ENCODE data around the gene ACTN2. TPM values are rescaled to one million over a fixed set of nuclear protein-coding genes. Genes with fewer than 3 reads are reported as not detected.

The ACTN2 gene
- total RNA-seq, 2 donors from 2014 or later, result 0.07 TPM; not detected in 1

DNA sequence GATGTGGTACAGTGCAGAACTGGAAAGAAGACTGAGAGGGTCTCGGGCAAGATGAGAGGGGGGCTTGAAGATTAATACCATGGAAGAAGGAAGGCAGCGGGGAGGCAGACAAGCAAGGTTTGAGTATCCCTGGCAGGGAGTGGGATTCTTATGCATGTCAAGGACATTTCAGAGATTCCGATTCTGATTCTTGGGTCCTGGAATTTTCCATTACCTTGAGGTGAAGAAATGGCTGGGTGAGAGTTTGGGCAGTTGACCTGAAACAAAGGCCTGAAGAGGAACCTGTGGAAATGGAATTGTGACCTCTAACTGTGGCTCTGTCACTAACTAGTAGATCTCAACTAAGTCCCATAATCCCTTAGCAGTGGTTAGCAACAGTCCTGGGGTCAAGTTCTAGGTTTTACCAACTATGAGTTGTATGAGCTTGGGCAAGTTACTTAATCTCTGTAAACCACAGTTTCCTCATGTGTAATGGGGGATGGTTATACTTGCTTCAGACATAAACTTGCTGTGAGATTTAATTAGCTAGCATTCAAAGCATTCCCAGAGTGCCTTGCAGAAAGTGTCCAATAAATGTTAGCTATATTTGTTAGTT lies 8.6 kb upstream of the ACTN2 start:
- no peaks in the 10 kb centered on the region for H3K9me3 Mint-ChIP-seq
- ATAC-seq (replicated peaks in 1 of 2) (no peak), DNase-seq (no peak)
- H3K27ac Mint-ChIP-seq, result no peak overlapping the region
- no peaks in the 10 kb centered on the region for H3K4me1 Mint-ChIP-seq (ENCODE audit: low read depth)
- H3K4me3 Mint-ChIP-seq, result no peak overlapping the region
- H3K36me3 Mint-ChIP-seq (ENCODE audit: insufficient read depth in 2 of 2), result no peaks in the 10 kb centered on the region
- peaks cover 26% of the 10 kb centered on the region for H3K27me3 Mint-ChIP-seq (ENCODE audit: low read depth)

DNA sequence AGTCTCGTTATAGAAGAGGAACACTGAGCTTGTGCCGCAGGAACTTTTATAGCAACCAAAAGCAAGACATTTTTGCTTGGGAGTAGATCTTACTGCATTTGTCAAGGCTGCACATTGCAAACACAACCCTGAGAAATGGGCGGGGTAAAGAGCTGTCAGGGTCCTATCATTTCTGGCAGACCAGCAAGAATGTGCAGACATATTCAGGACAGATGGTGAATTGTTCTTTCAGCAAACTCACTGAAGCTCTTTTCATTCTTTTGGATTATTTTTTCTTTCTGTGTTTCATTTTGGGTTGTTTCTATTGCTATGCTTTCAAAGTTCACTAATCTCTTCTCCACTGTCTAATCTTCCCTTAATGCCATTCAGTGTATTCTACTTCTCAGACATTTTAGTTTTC lies 5.1 kb upstream of the ACTN2 start:
- Mint-ChIP-seq H3K9me3 (peaks cover 5% of the 10 kb centered on the region in 2 donors), H3K4me3 (no peak overlapping the region), H3K4me1 (ENCODE audit: low read depth) (peaks cover 8% of the 10 kb centered on the region), H3K36me3 (ENCODE audit: insufficient read depth in 2 of 2) (peaks cover 5% of the 10 kb centered on the region in 2 donors), H3K27ac (no peak overlapping the region), H3K27me3 (ENCODE audit: low read depth) (peaks cover 27% of the 10 kb centered on the region)
- ATAC-seq (replicated peaks in 1 of 2), result no peak
- no peak for DNase-seq

DNA sequence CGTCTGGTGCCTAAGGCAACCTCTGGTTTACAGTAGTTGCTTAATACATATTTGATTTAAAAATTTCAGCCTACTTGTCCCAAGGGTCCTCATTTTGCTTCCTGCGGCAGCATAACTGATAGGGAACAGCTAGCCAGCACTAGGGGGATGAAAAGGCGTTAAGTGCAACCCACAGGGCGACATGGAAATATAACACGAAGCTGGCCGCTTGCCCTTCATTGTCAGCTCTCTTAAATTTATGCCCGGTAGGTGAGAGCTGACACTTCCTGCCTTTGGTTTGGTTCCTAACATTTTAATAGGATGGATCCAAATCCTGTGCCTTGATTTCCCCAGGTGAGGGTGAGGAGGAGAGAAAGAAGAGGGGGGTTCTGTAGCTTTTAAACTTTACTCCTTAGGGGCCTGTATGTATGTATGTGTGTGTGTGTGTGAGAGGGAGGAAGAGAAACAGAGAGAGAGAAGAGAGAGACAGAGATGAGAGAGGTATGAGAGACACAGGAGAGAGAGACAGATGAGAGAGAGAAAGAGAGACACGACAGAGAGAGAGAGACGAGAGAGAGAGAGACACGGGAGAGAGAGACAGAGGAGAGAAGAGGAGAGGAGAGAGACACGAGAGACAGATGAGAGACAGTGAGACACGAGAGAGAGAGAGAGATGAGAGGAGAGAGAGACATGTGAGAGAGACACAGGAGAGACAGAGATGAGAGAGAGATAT lies 938 bp upstream of the ACTN2 start:
- ATAC-seq (replicated peaks in 1 of 2), result no peak
- DNase-seq, result no peak
- Mint-ChIP-seq H3K27me3 (ENCODE audit: low read depth) (peaks cover 54% of the 10 kb centered on the region), H3K4me1 (ENCODE audit: low read depth) (peaks cover 8% of the 10 kb centered on the region), H3K27ac (no peak overlapping the region), H3K36me3 (ENCODE audit: insufficient read depth in 2 of 2) (peaks cover 5% of the 10 kb centered on the region in 2 donors), H3K9me3 (peaks cover 5% of the 10 kb centered on the region in 2 donors), H3K4me3 (peak overlapping the region; percentile 67)

DNA sequence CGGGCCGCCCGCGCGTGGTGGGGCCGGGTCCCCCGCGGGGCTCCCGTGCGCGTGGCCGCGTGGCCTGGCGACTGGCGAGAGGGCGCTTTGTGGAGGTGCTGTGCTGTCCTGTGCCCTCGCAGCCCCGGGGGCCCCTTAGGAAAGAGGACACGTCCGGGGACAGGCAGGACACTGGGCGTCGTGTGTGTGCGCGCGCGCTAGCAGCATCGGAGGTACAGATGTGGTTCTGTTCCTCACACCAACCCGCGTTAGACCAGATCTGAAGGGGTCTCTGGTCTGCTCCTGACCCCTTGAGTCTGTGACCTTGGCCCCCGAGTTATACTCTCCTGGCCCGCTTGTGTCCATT lies 489 bp downstream of the ACTN2 start:
- Mint-ChIP-seq H3K4me3 (peak overlapping the region; percentile 46 to 58), H3K4me1 (ENCODE audit: low read depth) (peaks cover 8% of the 10 kb centered on the region)
- peak; percentile 26 to 27 for ATAC-seq (replicated peaks in 1 of 2)

DNA sequence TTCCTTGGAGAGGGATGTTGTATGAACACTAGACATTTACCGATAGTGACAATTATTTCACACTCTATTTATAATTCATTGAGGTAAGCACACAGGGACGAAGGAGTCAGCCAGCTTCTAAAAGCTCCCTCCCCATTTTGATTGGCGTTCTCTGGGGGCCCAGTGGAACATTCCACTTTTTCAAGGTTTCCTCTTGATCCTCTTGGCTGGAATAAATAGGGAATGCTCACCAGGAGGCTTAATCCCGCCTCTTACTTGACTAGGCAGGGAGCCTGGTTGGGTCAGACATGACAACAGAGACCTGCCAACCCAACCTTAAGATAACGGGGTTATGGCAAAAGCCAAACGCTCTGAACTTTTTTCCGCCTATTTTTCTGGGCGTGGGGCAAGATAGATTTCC lies 974 bp downstream of the ACTN2 start:
- H3K4me3 Mint-ChIP-seq, result peak overlapping the region; percentile 46 to 58

More for the DNA sequence above, 489 bp downstream of the ACTN2 start:
- H3K27ac Mint-ChIP-seq, result no peak overlapping the region
- peaks cover 5% of the 10 kb centered on the region in 2 donors for H3K36me3 Mint-ChIP-seq (ENCODE audit: insufficient read depth in 2 of 2)
- H3K9me3 Mint-ChIP-seq, result peaks cover 5% of the 10 kb centered on the region in 2 donors
- DNase-seq, result no peak
- peaks cover 59% of the 10 kb centered on the region for H3K27me3 Mint-ChIP-seq (ENCODE audit: low read depth)

DNA sequence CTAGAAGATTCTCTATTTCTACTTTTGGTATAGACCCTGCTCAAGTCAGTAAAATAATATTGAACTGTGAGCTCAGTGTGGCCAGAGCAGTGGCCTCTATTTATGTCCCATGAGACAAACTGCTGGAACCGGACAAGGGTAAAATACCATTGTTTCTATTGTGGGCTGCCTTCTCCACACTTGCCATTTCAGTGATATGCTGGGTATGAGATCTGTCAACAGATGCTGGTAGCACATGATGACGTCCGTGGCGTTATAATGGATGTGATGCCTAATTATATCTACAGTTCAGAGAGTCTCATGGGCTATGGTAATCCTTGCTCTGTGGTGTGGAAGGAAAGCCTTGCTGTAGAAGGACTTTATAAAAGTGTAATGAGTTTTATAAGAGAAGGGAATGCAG lies 2.4 kb downstream of the ACTN2 start:
- H3K9me3 Mint-ChIP-seq, result peaks cover 5% of the 10 kb centered on the region in 2 donors
- DNase-seq, result no peak
- peaks cover 8% of the 10 kb centered on the region for H3K4me1 Mint-ChIP-seq (ENCODE audit: low read depth)
- peaks cover 60% of the 10 kb centered on the region for H3K27me3 Mint-ChIP-seq (ENCODE audit: low read depth)
- H3K4me3 Mint-ChIP-seq, result no peak overlapping the region
- no peak for ATAC-seq (replicated peaks in 1 of 2)
- no peak overlapping the region for H3K27ac Mint-ChIP-seq
- peaks cover 5% of the 10 kb centered on the region in 2 donors for H3K36me3 Mint-ChIP-seq (ENCODE audit: insufficient read depth in 2 of 2)

More for the DNA sequence above, 974 bp downstream of the ACTN2 start:
- ATAC-seq (replicated peaks in 1 of 2) (no peak), DNase-seq (no peak)
- Mint-ChIP-seq H3K27me3 (ENCODE audit: low read depth) (peaks cover 64% of the 10 kb centered on the region), H3K4me1 (ENCODE audit: low read depth) (peaks cover 8% of the 10 kb centered on the region), H3K9me3 (peaks cover 5% of the 10 kb centered on the region in 2 donors), H3K36me3 (ENCODE audit: insufficient read depth in 2 of 2) (peaks cover 5% of the 10 kb centered on the region in 2 donors), H3K27ac (no peak overlapping the region)

DNA sequence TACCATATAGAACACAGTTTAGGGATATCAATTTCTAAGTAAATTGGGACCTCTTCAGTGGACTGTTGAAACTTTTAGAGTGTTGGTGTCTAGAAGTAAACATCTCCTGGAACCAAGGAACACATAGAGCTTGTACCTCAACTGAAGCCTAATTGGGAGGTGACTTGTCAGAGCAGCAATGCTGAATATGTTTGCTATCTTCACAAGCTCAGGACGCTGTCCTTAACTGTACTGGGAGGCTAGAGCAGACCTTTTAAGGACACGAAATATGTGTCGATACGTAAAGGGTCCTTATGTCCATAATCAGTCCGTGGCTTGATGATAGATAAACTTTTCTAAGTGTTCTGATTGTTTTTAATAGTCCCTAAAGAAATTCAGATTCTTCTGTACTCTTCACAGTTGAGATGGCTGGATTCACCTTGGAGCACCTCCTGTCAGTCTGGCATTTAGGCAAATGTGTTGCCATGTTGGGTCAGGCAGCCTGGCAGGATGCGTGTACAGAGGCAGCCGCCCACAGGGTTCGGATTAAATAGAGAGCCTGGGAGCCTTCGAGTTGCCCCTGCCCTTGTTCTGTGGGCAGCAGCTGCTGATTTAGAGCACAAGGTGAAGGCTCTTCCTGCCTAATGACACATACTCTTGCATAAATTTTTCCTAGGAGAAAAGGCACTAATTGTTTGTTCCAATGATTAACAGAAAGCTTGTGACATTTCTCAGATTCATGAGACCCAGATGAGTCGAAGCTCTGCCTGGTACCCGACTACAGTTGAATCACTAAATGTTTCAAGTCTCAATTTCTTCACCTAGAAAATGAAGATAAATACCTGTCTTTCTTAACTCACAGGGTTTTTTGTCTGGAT lies 3.6 kb downstream of the ACTN2 start:
- no peak overlapping the region for H3K4me3 Mint-ChIP-seq
- peaks cover 60% of the 10 kb centered on the region for H3K27me3 Mint-ChIP-seq (ENCODE audit: low read depth)
- peaks cover 8% of the 10 kb centered on the region for H3K4me1 Mint-ChIP-seq (ENCODE audit: low read depth)
- peaks cover 5% of the 10 kb centered on the region in 2 donors for H3K36me3 Mint-ChIP-seq (ENCODE audit: insufficient read depth in 2 of 2)
- DNase-seq, result no peak
- H3K9me3 Mint-ChIP-seq, result peaks cover 5% of the 10 kb centered on the region in 2 donors
- ATAC-seq (replicated peaks in 1 of 2), result no peak
- no peak overlapping the region for H3K27ac Mint-ChIP-seq

DNA sequence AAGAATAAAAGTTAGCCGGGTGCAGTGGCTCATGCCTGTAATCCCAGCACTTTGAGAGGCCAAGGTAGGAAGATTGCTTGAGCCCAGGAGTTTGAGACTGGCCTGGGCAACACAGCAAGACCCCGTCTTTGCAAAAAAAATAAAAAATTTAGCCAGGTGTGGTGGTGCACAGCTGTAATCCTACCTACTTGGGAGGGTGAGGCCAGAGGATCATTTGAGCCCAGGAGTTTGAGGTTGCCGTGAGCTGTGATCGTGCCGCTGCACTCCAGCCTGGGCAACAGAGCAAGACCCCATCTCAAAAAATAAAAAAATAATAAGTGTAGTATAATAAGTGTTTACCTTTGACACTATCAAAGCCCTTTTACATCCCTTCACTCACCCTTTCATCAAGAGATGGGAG lies 5.0 kb downstream of the ACTN2 start:
- H3K9me3 Mint-ChIP-seq, result no peaks in the 10 kb centered on the region
- DNase-seq (no peak), ATAC-seq (replicated peaks in 1 of 2) (no peak)
- no peak overlapping the region for H3K4me3 Mint-ChIP-seq
- peaks cover 49% of the 10 kb centered on the region for H3K27me3 Mint-ChIP-seq (ENCODE audit: low read depth)
- no peak overlapping the region for H3K27ac Mint-ChIP-seq
- no peaks in the 10 kb centered on the region for H3K36me3 Mint-ChIP-seq (ENCODE audit: insufficient read depth in 2 of 2)
- no peaks in the 10 kb centered on the region for H3K4me1 Mint-ChIP-seq (ENCODE audit: low read depth)

DNA sequence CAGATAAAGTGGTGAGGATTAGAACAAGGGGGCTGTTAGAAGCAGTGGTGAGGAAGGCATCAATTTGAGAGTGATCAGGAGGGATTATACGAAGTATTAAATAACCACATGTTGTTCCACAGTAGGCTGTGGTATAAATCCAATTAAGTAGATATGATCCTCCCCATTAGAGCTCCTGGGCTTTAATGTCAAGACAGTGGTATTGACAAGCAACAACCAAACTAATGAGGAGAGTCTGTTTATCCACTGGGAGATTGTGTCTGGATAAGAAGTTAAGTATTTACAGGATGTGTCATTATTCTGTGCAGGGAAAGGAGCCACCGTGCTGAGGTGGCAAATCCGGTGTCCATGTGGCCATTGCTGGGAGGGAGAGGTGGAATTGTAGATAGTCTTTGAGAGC lies 5.8 kb downstream of the ACTN2 start:
- Mint-ChIP-seq H3K27me3 (ENCODE audit: low read depth) (peaks cover 49% of the 10 kb centered on the region), H3K27ac (no peak overlapping the region), H3K4me3 (no peak overlapping the region)

DNA sequence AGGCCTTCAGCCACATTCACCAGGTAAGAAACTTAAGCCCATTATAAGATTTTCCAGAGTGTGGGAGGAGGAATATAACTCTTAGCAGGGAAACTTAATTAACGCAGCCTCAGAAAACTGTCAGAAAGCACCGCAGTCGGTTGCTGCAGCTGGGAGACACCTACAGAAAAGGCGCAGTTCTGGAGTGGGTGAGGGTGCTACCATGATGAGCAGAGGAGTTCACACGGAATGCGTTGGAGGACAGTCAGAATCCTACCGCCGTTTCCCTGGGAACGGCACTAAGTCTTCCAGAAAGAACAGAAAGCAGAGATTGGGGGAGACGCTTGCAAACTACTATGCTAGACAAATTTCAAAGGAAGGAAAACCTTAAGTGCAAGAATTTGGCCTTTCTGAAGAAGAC lies 6.4 kb downstream of the ACTN2 start:
- ATAC-seq (replicated peaks in 1 of 2) (no peak), DNase-seq (no peak)
- H3K4me1 Mint-ChIP-seq (ENCODE audit: low read depth), result no peaks in the 10 kb centered on the region
- H3K27me3 Mint-ChIP-seq (ENCODE audit: low read depth), result peaks cover 47% of the 10 kb centered on the region
- H3K27ac Mint-ChIP-seq, result no peak overlapping the region
- H3K4me3 Mint-ChIP-seq, result no peak overlapping the region
- H3K36me3 Mint-ChIP-seq (ENCODE audit: insufficient read depth in 2 of 2), result no peaks in the 10 kb centered on the region
- H3K9me3 Mint-ChIP-seq, result no peaks in the 10 kb centered on the region

More for the DNA sequence above, 5.8 kb downstream of the ACTN2 start:
- DNase-seq (no peak), ATAC-seq (replicated peaks in 1 of 2) (no peak)
- no peaks in the 10 kb centered on the region for H3K9me3 Mint-ChIP-seq
- no peaks in the 10 kb centered on the region for H3K36me3 Mint-ChIP-seq (ENCODE audit: insufficient read depth in 2 of 2)
- H3K4me1 Mint-ChIP-seq (ENCODE audit: low read depth), result no peaks in the 10 kb centered on the region

DNA sequence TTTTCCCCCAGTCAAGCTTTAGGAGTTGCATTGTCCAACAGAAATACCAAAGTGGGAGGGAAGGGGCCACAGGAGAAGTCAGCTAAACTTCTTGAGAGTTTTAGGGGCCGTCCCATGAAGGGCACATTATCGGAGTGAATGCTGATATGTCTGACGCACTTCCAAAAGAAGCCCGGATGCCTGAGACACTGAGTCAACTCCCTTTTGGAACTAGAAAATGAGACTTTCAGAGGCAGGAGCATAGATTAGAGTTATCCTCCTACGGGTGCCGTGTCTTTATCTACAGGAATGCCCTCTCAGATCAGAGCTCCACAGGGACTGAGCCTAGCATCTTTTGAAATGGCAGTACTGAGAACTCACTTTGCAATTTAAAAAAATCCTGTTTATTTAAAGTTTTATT lies 13.1 kb downstream of the ACTN2 start:
- no peak overlapping the region for H3K4me3 Mint-ChIP-seq
- DNase-seq (no peak), ATAC-seq (replicated peaks in 1 of 2) (no peak)
- no peak overlapping the region for H3K27ac Mint-ChIP-seq
- H3K4me1 Mint-ChIP-seq (ENCODE audit: low read depth), result no peaks in the 10 kb centered on the region
- no peaks in the 10 kb centered on the region for H3K36me3 Mint-ChIP-seq (ENCODE audit: insufficient read depth in 2 of 2)
- H3K27me3 Mint-ChIP-seq (ENCODE audit: low read depth), result peaks cover 22% of the 10 kb centered on the region
- H3K9me3 Mint-ChIP-seq, result no peaks in the 10 kb centered on the region

DNA sequence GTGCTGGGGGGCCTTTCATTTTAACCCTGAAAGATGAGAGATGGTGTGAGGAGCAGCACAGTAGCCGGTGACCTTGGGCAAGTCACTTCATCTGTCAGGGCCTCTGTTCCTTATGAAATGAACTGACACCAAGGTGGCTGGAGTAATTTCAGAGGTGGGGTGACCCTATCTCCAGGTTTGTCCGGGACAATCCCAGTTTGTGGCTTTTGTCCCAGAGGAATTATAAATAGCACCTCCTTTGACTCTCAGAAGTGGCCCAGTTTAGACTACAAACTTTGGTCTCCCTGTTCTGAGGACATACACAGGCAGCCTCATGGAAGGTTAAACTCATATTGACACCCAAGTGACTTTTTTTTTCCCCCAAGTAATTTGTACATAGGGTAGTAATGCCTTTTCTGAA lies 14.6 kb downstream of the ACTN2 start:
- no peak for ATAC-seq (replicated peaks in 1 of 2)
- Mint-ChIP-seq H3K36me3 (ENCODE audit: insufficient read depth in 2 of 2) (no peaks in the 10 kb centered on the region), H3K4me1 (ENCODE audit: low read depth) (no peaks in the 10 kb centered on the region), H3K4me3 (no peak overlapping the region), H3K27me3 (ENCODE audit: low read depth) (peaks cover 27% of the 10 kb centered on the region), H3K27ac (no peak overlapping the region), H3K9me3 (no peaks in the 10 kb centered on the region)
- DNase-seq, result no peak

DNA sequence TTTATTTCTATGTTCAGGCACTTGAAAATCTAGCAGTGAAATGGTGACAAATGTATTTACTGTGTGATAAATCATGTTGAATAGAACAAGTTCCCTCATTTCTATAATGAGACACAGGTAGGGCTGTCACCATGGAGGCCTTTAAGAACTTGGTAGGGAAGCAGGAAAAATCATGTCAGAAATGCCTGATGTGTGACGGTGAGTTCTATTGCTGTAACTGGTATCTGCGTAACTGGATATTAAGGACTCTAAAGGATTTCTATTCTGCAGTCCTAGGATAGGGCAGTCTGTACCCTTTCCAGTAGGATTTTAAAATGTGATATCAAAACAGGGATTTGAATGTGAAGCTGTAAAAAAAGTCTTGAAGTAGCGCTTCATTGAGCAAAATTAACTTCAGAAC lies 15.5 kb downstream of the ACTN2 start:
- no peaks in the 10 kb centered on the region for H3K36me3 Mint-ChIP-seq (ENCODE audit: insufficient read depth in 2 of 2)
- H3K4me3 Mint-ChIP-seq, result no peak overlapping the region
- no peaks in the 10 kb centered on the region for H3K9me3 Mint-ChIP-seq
- ATAC-seq (replicated peaks in 1 of 2), result no peak
- peaks cover 27% of the 10 kb centered on the region for H3K27me3 Mint-ChIP-seq (ENCODE audit: low read depth)
- no peak overlapping the region for H3K27ac Mint-ChIP-seq
- DNase-seq, result no peak
- H3K4me1 Mint-ChIP-seq (ENCODE audit: low read depth), result no peaks in the 10 kb centered on the region
